IMR-90 (cell line): ENCODE results near the gene TSC1. TPM values are rescaled to one million over a fixed set of nuclear protein-coding genes. Genes with fewer than 3 reads are reported as not detected.

ENCODE experiments used
- ATAC-seq: fragments of 200-7000 bp; cut with Tn5 transposase; 2 replicates; pipeline ENCODE4 v1.9.1; 2020; ENCODE audit warnings: low read depth, mild to moderate bottlenecking, moderate library complexity
- BruUV-seq: library from RNA; stranded (reverse); fragments of 400-500 nt; replicated peaks from 2 replicates; lab custom pipeline; 2021; lab: Mats Ljungman, UMichigan
- CTCF ChIA-PET: fragments of 300-600 bp; formaldehyde crosslinking; extraction: SDS; loops from one replicate; lab custom pipeline; 2021; ENCODE audit warnings: antibody characterized with exemption; lab: Yijun Ruan, JAX
- POLR2A ChIA-PET: fragments of 300-600 bp; sonication (Branson Sonifier 250); formaldehyde crosslinking; loops from one replicate; lab custom pipeline; 2022; ENCODE audit warnings: antibody characterized with exemption; ENCODE audit not compliant: unreplicated experiment; lab: Charles Lee
- DNase-seq: peaks from one replicate; pipeline ENCODE4 v3.0.0; 2013
- H2AFZ ChIP-seq: replicated peaks from 2 replicates; pipeline ENCODE3; 2013; ENCODE audit warnings: low read length, mild to moderate bottlenecking; ENCODE audit not compliant: poor library complexity
- H2AK5ac ChIP-seq: 2 replicates; pipeline ENCODE4 v1.6.1; 2013; ENCODE audit warnings: low read depth, low read length, inconsistent platforms
- H2AK9ac ChIP-seq: replicated peaks from 2 replicates; pipeline ENCODE3; 2013; ENCODE audit warnings: mild to moderate bottlenecking, low read depth, low read length, moderate library complexity; ENCODE audit not compliant: poor library complexity
- H2BK120ac ChIP-seq: 2 replicates; pipeline ENCODE4 v1.6.1; 2013; ENCODE audit warnings: low read depth, low read length, inconsistent platforms
- H2BK15ac ChIP-seq: 3 replicates; pipeline ENCODE4 v1.6.1; 2013; ENCODE audit warnings: low read depth, low read length, inconsistent platforms
- H2BK20ac ChIP-seq: 2 replicates; pipeline ENCODE4 v1.6.1; 2013; ENCODE audit warnings: low read depth, mild to moderate bottlenecking, inconsistent platforms, low read length, moderate library complexity
- H2BK5ac ChIP-seq: 2 replicates; pipeline ENCODE4 v1.6.1; 2013; ENCODE audit warnings: mild to moderate bottlenecking, low read depth, low read length, inconsistent platforms; ENCODE audit not compliant: poor library complexity, severe bottlenecking
- H3K14ac ChIP-seq: replicated peaks from 2 replicates; pipeline ENCODE4 v1.6.1; 2013; ENCODE audit warnings: low read depth, low read length, inconsistent platforms
- H3K18ac ChIP-seq: 2 replicates; pipeline ENCODE4 v1.6.1; 2013; ENCODE audit warnings: low read depth, low read length, control low read depth
- H3K23ac ChIP-seq: 2 replicates; pipeline ENCODE4 v1.6.1; 2013; ENCODE audit warnings: low read depth, low read length, inconsistent platforms
- H3K27ac ChIP-seq: 2 replicates; pipeline ENCODE4 v1.5.1; 2013; ENCODE audit warnings: mild to moderate bottlenecking, control low read depth, low read length; ENCODE audit not compliant: insufficient read depth
- H3K27me3 ChIP-seq: 2 replicates; pipeline ENCODE4 v1.6.1; 2013; ENCODE audit warnings: low read length; ENCODE audit not compliant: control insufficient read depth, insufficient read depth
- H3K36me3 ChIP-seq: 2 replicates; pipeline ENCODE4 v1.6.1; 2013; ENCODE audit warnings: low read length, mixed read lengths; ENCODE audit not compliant: control insufficient read depth, insufficient read depth
- H3K4ac ChIP-seq: 2 replicates; pipeline ENCODE4 v1.6.1; 2013; ENCODE audit warnings: low read depth, low read length, inconsistent platforms
- H3K4me1 ChIP-seq: 2 replicates; pipeline ENCODE4 v1.6.1; 2013; ENCODE audit warnings: low read length, mixed read lengths; ENCODE audit not compliant: control insufficient read depth, insufficient read depth
- H3K4me2 ChIP-seq: 2 replicates; pipeline ENCODE4 v1.6.1; 2013; ENCODE audit warnings: low read depth, mild to moderate bottlenecking, control low read depth, low read length, moderate library complexity
- H3K4me3 ChIP-seq: 2 replicates; pipeline ENCODE4 v1.5.1; 2013; ENCODE audit warnings: low read depth, mild to moderate bottlenecking, control low read depth, low read length, moderate library complexity; ENCODE audit not compliant: insufficient read depth
- H3K56ac ChIP-seq: 2 replicates; pipeline ENCODE4 v1.6.1; 2013; ENCODE audit warnings: low read length, inconsistent platforms; ENCODE audit not compliant: insufficient read depth; ENCODE audit errors: extremely low read depth
- H3K79me1 ChIP-seq, 2 experiments: 2 replicates each; pipeline ENCODE4 v1.6.1; 2013; ENCODE audit warnings: low read length in 2 of 2, inconsistent platforms in 1 of 2, low read depth in 1 of 2
- H3K9ac ChIP-seq: 2 replicates; pipeline ENCODE4 v1.6.1; 2013; ENCODE audit warnings: low read depth, low read length, control low read depth
- H3K9me1 ChIP-seq: 2 replicates; pipeline ENCODE4 v1.6.1; 2013; ENCODE audit warnings: low read length, inconsistent platforms; ENCODE audit not compliant: insufficient read depth
- H3K9me3 ChIP-seq: 2 replicates; pipeline ENCODE4 v1.6.1; 2013; ENCODE audit warnings: low read length; ENCODE audit not compliant: control insufficient read depth, insufficient read depth
- H4K20me1 ChIP-seq: 2 replicates; pipeline ENCODE4 v1.6.1; 2013; ENCODE audit warnings: low read length, inconsistent platforms; ENCODE audit not compliant: insufficient read depth
- H4K5ac ChIP-seq: 2 replicates; pipeline ENCODE4 v1.6.1; 2013; ENCODE audit warnings: mild to moderate bottlenecking, low read depth, low read length, control low read depth
- H4K8ac ChIP-seq, 2 experiments: 2 replicates each; pipeline ENCODE4 v1.6.1; 2013; ENCODE audit warnings: low read depth in 2 of 2, low read length in 2 of 2, control low read depth in 1 of 2, inconsistent platforms in 1 of 2
- H4K91ac ChIP-seq: 2 replicates; pipeline ENCODE4 v1.6.1; 2013; ENCODE audit warnings: low read depth, low read length, inconsistent platforms; ENCODE audit not compliant: insufficient read depth
- BHLHE40 ChIP-seq: fragments of 150-350 bp; IDR thresholded peaks from 2 replicates; pipeline ENCODE4 v1.6.1; 2016; ENCODE audit warnings: mild to moderate bottlenecking, low read depth, low read length
- CEBPB ChIP-seq: IDR thresholded peaks from 2 replicates; pipeline ENCODE4 v1.6.1; 2012; ENCODE audit warnings: low read depth, low read length, improper control_type of control experiment
- CHD1 ChIP-seq: IDR thresholded peaks from 2 replicates; pipeline ENCODE4 v1.6.1; 2012; ENCODE audit warnings: low read depth, low read length, improper control_type of control experiment
- FOS ChIP-seq: fragments of 150-350 bp; IDR thresholded peaks from 2 replicates; pipeline ENCODE4 v1.6.1; 2016; ENCODE audit warnings: low read depth, low read length
- MAFK ChIP-seq: IDR thresholded peaks from 2 replicates; pipeline ENCODE4 v1.6.1; 2012; ENCODE audit warnings: low read depth, low read length, improper control_type of control experiment
- MAZ ChIP-seq: IDR thresholded peaks from 2 replicates; pipeline ENCODE4 v1.6.1; 2012; ENCODE audit warnings: low read depth, mild to moderate bottlenecking, low read length, improper control_type of control experiment, moderate library complexity, borderline replicate concordance
- MXI1 ChIP-seq: IDR thresholded peaks from 2 replicates; pipeline ENCODE4 v1.6.1; 2012; ENCODE audit warnings: low read depth, mild to moderate bottlenecking, low read length, moderate library complexity, borderline replicate concordance
- NFE2L2 ChIP-seq: fragments of 150-350 bp; IDR thresholded peaks from 2 replicates; pipeline ENCODE4 v1.6.1; 2016; ENCODE audit warnings: low read depth, mild to moderate bottlenecking, low read length
- POLR2A ChIP-seq: IDR thresholded peaks from 2 replicates; pipeline ENCODE4 v1.6.1; 2012; ENCODE audit warnings: mild to moderate bottlenecking, low read depth, low read length
- RAD21 ChIP-seq: IDR thresholded peaks from 2 replicates; pipeline ENCODE4 v1.6.1; 2012; ENCODE audit warnings: low read length, improper control_type of control experiment
- RCOR1 ChIP-seq: IDR thresholded peaks from 2 replicates; pipeline ENCODE4 v1.6.1; 2012; ENCODE audit warnings: mild to moderate bottlenecking, low read length, improper control_type of control experiment; ENCODE audit not compliant: insufficient replicate concordance
- RFX5 ChIP-seq: IDR thresholded peaks from 2 replicates; pipeline ENCODE4 v1.8.0; 2012; ENCODE audit warnings: low read depth, mild to moderate bottlenecking, low read length, moderate library complexity
- SMC3 ChIP-seq: fragments of 150-350 bp; IDR thresholded peaks from 2 replicates; pipeline ENCODE4 v1.6.1; 2016; ENCODE audit warnings: low read depth, mild to moderate bottlenecking, antibody characterized with exemption, low read length, moderate library complexity
- WGBS, 2 experiments: methylation state at CpG; one replicate each; pipeline versions ENCODE4 v1.1.5 to v1.1.7; 2013; ENCODE audit warnings: missing lambda C conversion rate in 2 of 2; ENCODE audit not compliant: insufficient read length in 1 of 2; ENCODE audit errors: extremely low coverage in 2 of 2; 5-methylcytosine and 5-hydroxymethylcytosine counted together
- dilution Hi-C: fragments of 300-500 bp; cut with HindIII; formaldehyde crosslinking; loops from one replicate; pipeline ENCODE4 v1.14.3; 2018; ENCODE audit warnings: low sequenced_read_pairs; ENCODE audit not compliant: unreplicated experiment
- in situ Hi-C: fragments of 300-500 bp; cut with MboI; formaldehyde crosslinking; loops from 3 replicates; pipeline ENCODE4 v1.14.3; 2019; ENCODE audit warnings: low sequenced_read_pairs, inconsistent platforms, mixed read lengths
- intact Hi-C: fragments of 100-400 bp; cut with micrococcal nuclease; formaldehyde crosslinking; loops from 2 replicates; pipeline ENCODE4 v1.10.0; 2022
- polyA plus RNA-seq, 3 experiments: library from polyadenylated mRNA; depleted of rRNA; stranded (reverse); fragments of >200 nt; gene quantifications; 2 replicates each; pipeline ENCODE4 v1.2.3, GENCODE V29; 2012; ENCODE audit warnings: low replicate concordance in 1 of 3
- total RNA-seq: library from RNA; depleted of rRNA; stranded (reverse); fragments of >200 nt; gene quantifications from 2 replicates; pipeline ENCODE4 v1.2.3, GENCODE V29; 2012
- TF ChIP-seq, protein P1 (sequence below): conservative IDR thresholded peaks from 2 replicates; pipeline ENCODE4 v1.5.1; 2012; ENCODE audit warnings: mild to moderate bottlenecking, low read depth, low read length, improper control_type of control experiment
- TF ChIP-seq, protein P2 (sequence below): fragments of 150-350 bp; IDR thresholded peaks from 2 replicates; pipeline ENCODE4 v1.6.1; 2017; ENCODE audit warnings: mild to moderate bottlenecking, antibody characterized with exemption, low read length, low read depth
- TF ChIP-seq, protein P3 (sequence below): fragments of 150-350 bp; IDR thresholded peaks from 2 replicates; pipeline ENCODE4 v1.6.1; 2016; ENCODE audit warnings: low read depth, mild to moderate bottlenecking, low read length, moderate library complexity, borderline replicate concordance

TSC1 gene
- total and polyA plus RNA-seq, 2 of the 4 experiments (the other 2 are of a cell fraction) = 25.7 to 56.3 TPM

DNA sequence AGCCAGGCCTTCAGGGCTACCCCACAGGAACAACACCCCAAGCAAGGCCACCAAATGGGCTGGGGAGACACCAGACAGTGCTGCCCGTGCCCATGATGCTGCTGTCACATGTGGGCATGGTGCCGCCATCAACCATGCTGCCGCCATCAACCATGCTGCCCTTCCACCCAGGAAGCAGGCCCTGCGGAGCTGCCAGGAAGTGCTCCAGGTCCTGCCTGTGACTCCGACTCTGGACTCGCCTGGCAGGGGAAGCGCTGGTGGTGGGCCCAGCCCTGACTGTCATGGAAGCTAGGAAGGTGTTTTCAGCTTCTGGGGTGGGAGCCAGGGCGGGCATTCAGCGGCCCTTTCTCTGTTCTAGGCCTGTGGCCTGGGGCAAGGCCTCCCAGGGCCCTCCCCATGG lies 75.2 kb downstream of the TSC1 start:
- dilution Hi-C loops = no loop called here
- CTCF ChIA-PET = no interaction called here
- Histone ChIP-seq H3K4ac (no peak overlapping the region), H3K9me3 (no peaks in the 10 kb centered on the region), H3K23ac (no peak overlapping the region), H2BK20ac (no peak overlapping the region), H3K4me3 (no peak overlapping the region), H3K4me1 (no peaks in the 10 kb centered on the region), H2BK15ac (no peak overlapping the region), H3K27ac (no peak overlapping the region), H4K8ac (no peak overlapping the region), H3K27me3 (peaks cover 36% of the 10 kb centered on the region), H2AK9ac (no peak overlapping the region), H3K36me3 (no peaks in the 10 kb centered on the region), H3K9ac (no peak overlapping the region), H4K20me1 (no peaks in the 10 kb centered on the region), H3K79me1 (no peaks in the 10 kb centered on the region), H4K5ac (no peak overlapping the region), H3K4me2 (no peak overlapping the region), H4K91ac (no peak overlapping the region), H3K18ac (no peak overlapping the region), H2BK5ac (no peak overlapping the region), H3K14ac (no peak overlapping the region), H3K9me1 (no peaks in the 10 kb centered on the region), H2BK120ac (no peak overlapping the region), H3K56ac (no peak overlapping the region), H2AK5ac (no peak overlapping the region), H2AFZ (no peak overlapping the region)
- POLR2A ChIA-PET = interaction anchor here (0.6 kb wide), 1 partner anchor 36 kb away, joined by 3 read pairs; no protein-coding TSS in a partner anchor
- in situ Hi-C loops = no loop called here
- intact Hi-C loops = no loop called here
- ATAC-seq (no peak), DNase-seq (no peak)
- no CpG with 5 or more reads among the region's 9 CpGs for WGBS, 2 experiments
- BruUV-seq = no TSS peak
- no peak for TF ChIP-seq MAFK
- TF ChIP-seq, protein P1, sequence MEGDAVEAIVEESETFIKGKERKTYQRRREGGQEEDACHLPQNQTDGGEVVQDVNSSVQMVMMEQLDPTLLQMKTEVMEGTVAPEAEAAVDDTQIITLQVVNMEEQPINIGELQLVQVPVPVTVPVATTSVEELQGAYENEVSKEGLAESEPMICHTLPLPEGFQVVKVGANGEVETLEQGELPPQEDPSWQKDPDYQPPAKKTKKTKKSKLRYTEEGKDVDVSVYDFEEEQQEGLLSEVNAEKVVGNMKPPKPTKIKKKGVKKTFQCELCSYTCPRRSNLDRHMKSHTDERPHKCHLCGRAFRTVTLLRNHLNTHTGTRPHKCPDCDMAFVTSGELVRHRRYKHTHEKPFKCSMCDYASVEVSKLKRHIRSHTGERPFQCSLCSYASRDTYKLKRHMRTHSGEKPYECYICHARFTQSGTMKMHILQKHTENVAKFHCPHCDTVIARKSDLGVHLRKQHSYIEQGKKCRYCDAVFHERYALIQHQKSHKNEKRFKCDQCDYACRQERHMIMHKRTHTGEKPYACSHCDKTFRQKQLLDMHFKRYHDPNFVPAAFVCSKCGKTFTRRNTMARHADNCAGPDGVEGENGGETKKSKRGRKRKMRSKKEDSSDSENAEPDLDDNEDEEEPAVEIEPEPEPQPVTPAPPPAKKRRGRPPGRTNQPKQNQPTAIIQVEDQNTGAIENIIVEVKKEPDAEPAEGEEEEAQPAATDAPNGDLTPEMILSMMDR = no peak
- no peak for TF ChIP-seq RAD21
- no peak for TF ChIP-seq POLR2A
- no peak for TF ChIP-seq NFE2L2
- TF ChIP-seq, protein P2, sequence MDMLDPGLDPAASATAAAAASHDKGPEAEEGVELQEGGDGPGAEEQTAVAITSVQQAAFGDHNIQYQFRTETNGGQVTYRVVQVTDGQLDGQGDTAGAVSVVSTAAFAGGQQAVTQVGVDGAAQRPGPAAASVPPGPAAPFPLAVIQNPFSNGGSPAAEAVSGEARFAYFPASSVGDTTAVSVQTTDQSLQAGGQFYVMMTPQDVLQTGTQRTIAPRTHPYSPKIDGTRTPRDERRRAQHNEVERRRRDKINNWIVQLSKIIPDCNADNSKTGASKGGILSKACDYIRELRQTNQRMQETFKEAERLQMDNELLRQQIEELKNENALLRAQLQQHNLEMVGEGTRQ = no peak
- no peak for TF ChIP-seq CEBPB
- TF ChIP-seq, protein P3, sequence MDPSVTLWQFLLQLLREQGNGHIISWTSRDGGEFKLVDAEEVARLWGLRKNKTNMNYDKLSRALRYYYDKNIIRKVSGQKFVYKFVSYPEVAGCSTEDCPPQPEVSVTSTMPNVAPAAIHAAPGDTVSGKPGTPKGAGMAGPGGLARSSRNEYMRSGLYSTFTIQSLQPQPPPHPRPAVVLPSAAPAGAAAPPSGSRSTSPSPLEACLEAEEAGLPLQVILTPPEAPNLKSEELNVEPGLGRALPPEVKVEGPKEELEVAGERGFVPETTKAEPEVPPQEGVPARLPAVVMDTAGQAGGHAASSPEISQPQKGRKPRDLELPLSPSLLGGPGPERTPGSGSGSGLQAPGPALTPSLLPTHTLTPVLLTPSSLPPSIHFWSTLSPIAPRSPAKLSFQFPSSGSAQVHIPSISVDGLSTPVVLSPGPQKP = no peak
- TF ChIP-seq FOS = no peak
- TF ChIP-seq MAZ = no peak
- no peak for TF ChIP-seq RFX5
- TF ChIP-seq RCOR1 = no peak
- TF ChIP-seq SMC3 = no peak
- no peak for TF ChIP-seq CHD1
- no peak for TF ChIP-seq BHLHE40
- TF ChIP-seq MXI1 = no peak
